ENCODE measurements around the gene MFN2.

DNA sequence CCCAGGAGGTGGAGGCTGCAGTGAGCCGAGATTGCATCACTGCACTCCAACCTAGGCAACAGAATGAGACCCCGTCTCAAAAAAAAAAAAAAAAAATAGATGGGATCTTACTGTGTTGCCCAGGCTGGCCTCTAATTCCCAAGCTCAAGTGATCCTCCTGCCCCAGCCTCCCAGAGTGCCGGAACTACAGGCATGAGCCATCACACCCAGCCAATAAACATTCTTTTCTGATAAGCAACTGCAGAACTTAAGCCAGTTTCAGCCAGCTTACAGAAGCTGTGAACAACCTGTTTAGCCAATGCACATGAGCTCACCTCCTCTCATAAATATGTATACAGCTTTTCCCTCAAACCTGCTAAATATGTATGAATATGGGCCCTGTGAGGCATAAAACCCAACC is 35.9 kb downstream of the MFN2 start:
- TF ChIP-seq, protein P1, sequence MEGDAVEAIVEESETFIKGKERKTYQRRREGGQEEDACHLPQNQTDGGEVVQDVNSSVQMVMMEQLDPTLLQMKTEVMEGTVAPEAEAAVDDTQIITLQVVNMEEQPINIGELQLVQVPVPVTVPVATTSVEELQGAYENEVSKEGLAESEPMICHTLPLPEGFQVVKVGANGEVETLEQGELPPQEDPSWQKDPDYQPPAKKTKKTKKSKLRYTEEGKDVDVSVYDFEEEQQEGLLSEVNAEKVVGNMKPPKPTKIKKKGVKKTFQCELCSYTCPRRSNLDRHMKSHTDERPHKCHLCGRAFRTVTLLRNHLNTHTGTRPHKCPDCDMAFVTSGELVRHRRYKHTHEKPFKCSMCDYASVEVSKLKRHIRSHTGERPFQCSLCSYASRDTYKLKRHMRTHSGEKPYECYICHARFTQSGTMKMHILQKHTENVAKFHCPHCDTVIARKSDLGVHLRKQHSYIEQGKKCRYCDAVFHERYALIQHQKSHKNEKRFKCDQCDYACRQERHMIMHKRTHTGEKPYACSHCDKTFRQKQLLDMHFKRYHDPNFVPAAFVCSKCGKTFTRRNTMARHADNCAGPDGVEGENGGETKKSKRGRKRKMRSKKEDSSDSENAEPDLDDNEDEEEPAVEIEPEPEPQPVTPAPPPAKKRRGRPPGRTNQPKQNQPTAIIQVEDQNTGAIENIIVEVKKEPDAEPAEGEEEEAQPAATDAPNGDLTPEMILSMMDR (conservative IDR thresholded peaks at IDR 0.05; ENCODE audit: low read depth in 2 of 2): no peak
- no peak for TF ChIP-seq STAT1 (IDR thresholded peaks at IDR 0.05; ENCODE audit: unreplicated experiment)
- TF ChIP-seq, protein P2, sequence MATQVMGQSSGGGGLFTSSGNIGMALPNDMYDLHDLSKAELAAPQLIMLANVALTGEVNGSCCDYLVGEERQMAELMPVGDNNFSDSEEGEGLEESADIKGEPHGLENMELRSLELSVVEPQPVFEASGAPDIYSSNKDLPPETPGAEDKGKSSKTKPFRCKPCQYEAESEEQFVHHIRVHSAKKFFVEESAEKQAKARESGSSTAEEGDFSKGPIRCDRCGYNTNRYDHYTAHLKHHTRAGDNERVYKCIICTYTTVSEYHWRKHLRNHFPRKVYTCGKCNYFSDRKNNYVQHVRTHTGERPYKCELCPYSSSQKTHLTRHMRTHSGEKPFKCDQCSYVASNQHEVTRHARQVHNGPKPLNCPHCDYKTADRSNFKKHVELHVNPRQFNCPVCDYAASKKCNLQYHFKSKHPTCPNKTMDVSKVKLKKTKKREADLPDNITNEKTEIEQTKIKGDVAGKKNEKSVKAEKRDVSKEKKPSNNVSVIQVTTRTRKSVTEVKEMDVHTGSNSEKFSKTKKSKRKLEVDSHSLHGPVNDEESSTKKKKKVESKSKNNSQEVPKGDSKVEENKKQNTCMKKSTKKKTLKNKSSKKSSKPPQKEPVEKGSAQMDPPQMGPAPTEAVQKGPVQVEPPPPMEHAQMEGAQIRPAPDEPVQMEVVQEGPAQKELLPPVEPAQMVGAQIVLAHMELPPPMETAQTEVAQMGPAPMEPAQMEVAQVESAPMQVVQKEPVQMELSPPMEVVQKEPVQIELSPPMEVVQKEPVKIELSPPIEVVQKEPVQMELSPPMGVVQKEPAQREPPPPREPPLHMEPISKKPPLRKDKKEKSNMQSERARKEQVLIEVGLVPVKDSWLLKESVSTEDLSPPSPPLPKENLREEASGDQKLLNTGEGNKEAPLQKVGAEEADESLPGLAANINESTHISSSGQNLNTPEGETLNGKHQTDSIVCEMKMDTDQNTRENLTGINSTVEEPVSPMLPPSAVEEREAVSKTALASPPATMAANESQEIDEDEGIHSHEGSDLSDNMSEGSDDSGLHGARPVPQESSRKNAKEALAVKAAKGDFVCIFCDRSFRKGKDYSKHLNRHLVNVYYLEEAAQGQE (IDR thresholded peaks at IDR 0.05; ENCODE audit: unreplicated experiment): no peak
- TF ChIP-seq POLR2AphosphoS5 (IDR thresholded peaks at IDR 0.05; ENCODE audit: low read depth): no peak
- TF ChIP-seq EZH2 (IDR thresholded peaks at IDR 0.05; ENCODE audit: low read depth, unreplicated experiment): no peak
- TF ChIP-seq EZH2phosphoT487 (IDR thresholded peaks at IDR 0.05; ENCODE audit: unreplicated experiment): no peak
- TF ChIP-seq ZNF114 (CRISPR knock-in tag; IDR thresholded peaks at IDR 0.05): no peak
- no peak for TF ChIP-seq CREB1 (CRISPR knock-in tag; IDR thresholded peaks at IDR 0.05; ENCODE audit: low read depth)
